Measurements from ENCODE around the gene FAM222A. TPM values are rescaled to one million over a fixed set of nuclear protein-coding genes. Genes with fewer than 3 reads are reported as not detected.

FAM222A gene
- total RNA-seq, 2 experiments from 2014 or later: 0.76 to 1.0 TPM

DNA sequence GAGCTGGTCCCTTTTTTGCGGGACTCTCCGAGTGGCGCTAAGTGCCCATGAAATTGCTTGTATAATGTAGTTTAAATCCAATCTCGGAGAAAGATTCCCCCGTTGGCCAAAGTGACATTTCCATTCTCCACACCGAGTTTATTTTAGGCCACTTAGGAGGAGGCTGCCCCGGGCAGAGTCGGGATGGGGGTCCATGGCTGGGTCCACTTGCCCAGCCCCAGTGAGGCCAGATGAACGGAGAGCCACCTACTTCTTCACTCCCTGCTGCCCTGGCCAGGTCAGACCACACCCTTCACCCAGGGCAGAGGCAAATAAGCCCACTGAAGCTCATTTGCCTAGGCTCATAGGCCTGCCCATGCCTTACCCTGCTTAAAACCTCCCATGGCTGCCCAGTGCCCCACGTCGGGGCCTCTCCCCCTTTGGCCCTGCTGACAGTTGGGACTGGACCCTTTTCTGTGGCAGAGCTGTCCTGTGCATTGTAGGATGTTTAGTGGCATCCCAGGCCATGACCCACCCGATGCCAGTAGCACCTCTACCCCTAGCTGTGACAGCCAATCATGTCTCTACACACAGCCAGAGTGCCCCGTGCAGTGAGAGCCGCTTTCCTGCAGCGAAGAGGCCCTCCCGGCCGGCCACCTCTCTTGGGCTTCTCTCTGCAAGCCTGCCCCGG, 51.3 kb downstream of the FAM222A start:
- peaks cover 2% of the 10 kb centered on the region for H3K9me3 Mint-ChIP-seq
- no peak for DNase-seq
- intact Hi-C loops (cut with micrococcal nuclease): no loop called here
- no peak for ATAC-seq
- CTCF ChIA-PET: interaction anchor here (1.6 kb wide), 1 partner anchor 10 kb away, joined by 9 read pairs; no protein-coding TSS in a partner anchor
- H3K36me3 Mint-ChIP-seq (ENCODE audit: low read depth): no peaks in the 10 kb centered on the region
- no peaks in the 10 kb centered on the region for H3K27me3 Mint-ChIP-seq
- TF ChIP-seq, protein P1, sequence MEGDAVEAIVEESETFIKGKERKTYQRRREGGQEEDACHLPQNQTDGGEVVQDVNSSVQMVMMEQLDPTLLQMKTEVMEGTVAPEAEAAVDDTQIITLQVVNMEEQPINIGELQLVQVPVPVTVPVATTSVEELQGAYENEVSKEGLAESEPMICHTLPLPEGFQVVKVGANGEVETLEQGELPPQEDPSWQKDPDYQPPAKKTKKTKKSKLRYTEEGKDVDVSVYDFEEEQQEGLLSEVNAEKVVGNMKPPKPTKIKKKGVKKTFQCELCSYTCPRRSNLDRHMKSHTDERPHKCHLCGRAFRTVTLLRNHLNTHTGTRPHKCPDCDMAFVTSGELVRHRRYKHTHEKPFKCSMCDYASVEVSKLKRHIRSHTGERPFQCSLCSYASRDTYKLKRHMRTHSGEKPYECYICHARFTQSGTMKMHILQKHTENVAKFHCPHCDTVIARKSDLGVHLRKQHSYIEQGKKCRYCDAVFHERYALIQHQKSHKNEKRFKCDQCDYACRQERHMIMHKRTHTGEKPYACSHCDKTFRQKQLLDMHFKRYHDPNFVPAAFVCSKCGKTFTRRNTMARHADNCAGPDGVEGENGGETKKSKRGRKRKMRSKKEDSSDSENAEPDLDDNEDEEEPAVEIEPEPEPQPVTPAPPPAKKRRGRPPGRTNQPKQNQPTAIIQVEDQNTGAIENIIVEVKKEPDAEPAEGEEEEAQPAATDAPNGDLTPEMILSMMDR (IDR thresholded peaks at IDR 0.05): no peak
- H3K4me3 Mint-ChIP-seq: no peak overlapping the region
- POLR2A ChIA-PET: interaction anchor here (1.5 kb wide), 1 partner anchor 11 kb away, joined by 3 read pairs; no protein-coding TSS in a partner anchor
- no peak overlapping the region for H3K27ac Mint-ChIP-seq
- H3K4me1 Mint-ChIP-seq (ENCODE audit: low read depth): no peaks in the 10 kb centered on the region

DNA sequence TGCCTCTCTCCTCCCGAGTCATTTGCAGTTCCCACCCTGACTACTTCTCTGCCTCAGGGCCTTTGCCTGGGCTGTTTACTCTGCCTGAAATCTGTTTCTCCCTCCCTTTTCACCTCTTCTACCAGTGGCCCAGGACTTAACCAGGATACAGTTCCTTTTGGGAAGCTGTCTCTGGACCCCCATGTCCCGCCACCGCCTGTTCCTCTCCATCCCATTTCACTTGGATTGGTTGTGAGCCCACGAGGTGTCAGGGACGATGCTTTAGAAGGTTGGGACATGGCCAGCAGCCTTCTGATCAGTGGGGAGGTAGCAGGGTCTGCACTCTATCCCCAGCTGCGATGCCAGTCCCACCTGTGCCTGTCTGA, 51.8 kb downstream of the FAM222A start:
- intact Hi-C loops (cut with micrococcal nuclease): no loop called here
- H3K27me3 Mint-ChIP-seq: no peaks in the 10 kb centered on the region
- ATAC-seq: no peak
- TF ChIP-seq, protein P1 (IDR thresholded peaks at IDR 0.05): no peak
- H3K4me3 Mint-ChIP-seq: no peak overlapping the region
- CTCF ChIA-PET: interaction anchor here (1.6 kb wide), 1 partner anchor 10 kb away, joined by 9 read pairs; no protein-coding TSS in a partner anchor
- POLR2A ChIA-PET: interaction anchor here (1.5 kb wide), 1 partner anchor 11 kb away, joined by 3 read pairs; no protein-coding TSS in a partner anchor
- no peak overlapping the region for H3K27ac Mint-ChIP-seq
- H3K36me3 Mint-ChIP-seq (ENCODE audit: low read depth): no peaks in the 10 kb centered on the region
- no peak for DNase-seq
- peaks cover 2% of the 10 kb centered on the region for H3K9me3 Mint-ChIP-seq
- H3K4me1 Mint-ChIP-seq (ENCODE audit: low read depth): no peaks in the 10 kb centered on the region

DNA sequence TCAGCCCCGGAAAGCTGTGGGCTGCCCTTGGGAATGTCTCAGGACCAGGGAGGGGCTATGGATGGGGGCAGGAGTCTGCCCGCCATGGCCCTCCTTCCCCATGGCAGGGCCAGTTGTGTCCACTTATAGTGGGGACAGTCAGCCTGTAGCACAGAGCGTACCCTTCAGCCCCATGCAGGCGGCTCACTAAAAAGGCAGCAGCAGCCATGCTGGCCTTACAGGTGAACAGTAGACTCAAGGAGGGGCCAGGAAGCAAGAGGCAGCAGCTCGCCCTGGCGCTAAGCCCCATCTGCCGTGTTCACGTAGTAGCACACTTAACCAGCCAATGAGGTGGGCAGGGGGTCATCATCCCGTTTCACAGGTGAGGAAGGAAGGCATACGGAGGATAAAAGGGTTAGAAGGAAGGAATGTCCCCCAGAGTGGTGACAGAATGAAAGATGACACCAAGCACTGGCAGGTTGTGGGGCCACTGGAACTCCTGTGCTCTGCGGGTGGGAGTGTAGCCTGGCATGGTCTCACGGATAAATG, 52.7 kb downstream of the FAM222A start:
- TF ChIP-seq, protein P1 (IDR thresholded peaks at IDR 0.05): no peak
- ATAC-seq (no peak), DNase-seq (no peak)
- POLR2A ChIA-PET: interaction anchor here (1.5 kb wide), 1 partner anchor 12 kb away, joined by 3 read pairs; no protein-coding TSS in a partner anchor
- CTCF ChIA-PET: no interaction called here
- no peaks in the 10 kb centered on the region for H3K27me3 Mint-ChIP-seq
- intact Hi-C loops (cut with micrococcal nuclease): no loop called here
- H3K4me3 Mint-ChIP-seq: no peak overlapping the region
- H3K36me3 Mint-ChIP-seq (ENCODE audit: low read depth): no peaks in the 10 kb centered on the region
- H3K9me3 Mint-ChIP-seq: peaks cover 2% of the 10 kb centered on the region
- H3K27ac Mint-ChIP-seq: no peak overlapping the region
- H3K4me1 Mint-ChIP-seq (ENCODE audit: low read depth): no peaks in the 10 kb centered on the region

DNA sequence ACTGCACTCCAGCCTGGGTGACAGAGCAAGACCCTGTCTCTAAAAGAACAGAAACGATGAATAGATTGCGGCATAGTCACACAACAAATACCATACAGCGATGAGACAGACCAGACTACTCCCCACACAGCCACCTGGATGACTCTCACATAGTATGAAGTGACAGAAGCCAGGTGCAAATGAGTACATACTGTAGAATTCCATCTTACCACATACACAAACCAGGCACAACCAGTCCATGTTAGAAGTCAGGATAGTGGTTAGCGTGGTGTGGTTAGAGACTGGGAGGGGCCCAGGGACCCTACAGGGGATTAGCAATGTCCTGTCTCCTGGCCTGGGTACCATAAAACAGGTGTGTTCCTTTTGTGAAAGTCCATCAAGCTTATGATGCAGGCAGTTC, 53.8 kb downstream of the FAM222A start:
- DNase-seq: no peak

More for the DNA sequence above, 53.8 kb downstream of the FAM222A start:
- Mint-ChIP-seq H3K9me3 (peaks cover 2% of the 10 kb centered on the region), H3K4me3 (no peak overlapping the region), H3K4me1 (ENCODE audit: low read depth) (no peaks in the 10 kb centered on the region), H3K36me3 (ENCODE audit: low read depth) (no peaks in the 10 kb centered on the region), H3K27me3 (no peaks in the 10 kb centered on the region), H3K27ac (no peak overlapping the region)
- CTCF ChIA-PET: no interaction called here
- no peak for ATAC-seq
- intact Hi-C loops (cut with micrococcal nuclease): no loop called here
- POLR2A ChIA-PET: no interaction called here
- TF ChIP-seq, protein P1 (IDR thresholded peaks at IDR 0.05): no peak

Data from activated CD8-positive, alpha-beta T cell treated with anti-CD3 and anti-CD28 coated beads for 36 hours (primary cell).